Cerebellar cortex (tissue), 1 donor: ENCODE measurements around the gene ADAT3.
"Not testable (repeated sequence)": the region's sequence is repeated elsewhere in the genome, so short reads cannot be mapped to it uniquely, and the experiment has no call there.

Source experiments
- DNase-seq: peaks from one replicate; pipeline ENCODE4 v3.0.0-alpha.2; 2015; ENCODE audit warnings: low spot score

Gene ADAT3

DNA sequence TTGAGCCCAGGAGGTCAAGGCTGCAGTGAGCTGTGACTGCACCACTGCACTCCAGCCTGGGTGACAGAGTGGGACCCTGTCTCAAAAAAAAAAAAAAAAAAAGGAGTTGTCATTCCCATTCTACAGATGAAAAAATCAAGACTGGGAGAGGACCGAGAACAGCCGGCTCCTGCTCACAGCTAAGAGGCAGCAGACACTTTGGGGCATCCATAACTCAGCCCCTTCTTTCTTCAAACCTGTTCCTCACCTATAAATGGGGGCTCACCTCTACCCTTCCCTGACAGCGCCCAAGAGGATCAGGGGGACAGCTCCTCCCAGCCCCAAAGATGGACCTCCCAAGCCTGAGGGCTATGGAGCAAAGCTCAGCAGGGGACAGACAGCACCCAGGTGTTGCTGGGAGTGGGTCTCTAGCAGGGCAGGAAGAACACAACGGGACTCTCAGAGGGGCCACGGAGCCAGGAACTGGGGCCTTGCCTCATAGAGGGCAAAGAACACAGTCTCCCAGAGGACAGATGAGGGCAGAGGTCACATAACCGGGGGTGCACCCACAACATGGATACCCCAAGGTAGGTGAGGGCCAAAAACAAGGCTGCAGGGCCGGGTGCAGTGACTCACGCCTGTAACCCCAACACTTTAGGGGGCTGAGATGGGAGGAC lies 38.4 kb upstream of the ADAT3 start:
- no peak for DNase-seq

DNA sequence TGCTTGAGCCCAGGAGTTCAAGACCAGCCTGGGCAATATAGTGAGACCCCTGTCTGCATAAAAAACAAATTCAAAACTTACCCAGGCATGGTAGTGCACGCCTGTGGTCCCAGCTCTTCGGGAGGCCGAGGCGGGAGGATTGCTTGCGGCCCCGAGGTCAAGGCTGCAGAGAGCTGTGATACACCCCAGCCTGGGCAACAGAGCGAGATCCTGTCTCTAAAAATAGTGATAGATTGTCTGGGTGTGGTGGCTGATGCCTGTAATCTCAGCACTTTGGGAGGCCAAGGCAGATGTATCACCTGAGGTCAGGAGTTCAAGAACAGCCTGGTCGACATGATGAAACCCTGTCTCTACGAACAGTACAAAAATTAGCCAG lies 37.9 kb upstream of the ADAT3 start:
- DNase-seq: no peak

DNA sequence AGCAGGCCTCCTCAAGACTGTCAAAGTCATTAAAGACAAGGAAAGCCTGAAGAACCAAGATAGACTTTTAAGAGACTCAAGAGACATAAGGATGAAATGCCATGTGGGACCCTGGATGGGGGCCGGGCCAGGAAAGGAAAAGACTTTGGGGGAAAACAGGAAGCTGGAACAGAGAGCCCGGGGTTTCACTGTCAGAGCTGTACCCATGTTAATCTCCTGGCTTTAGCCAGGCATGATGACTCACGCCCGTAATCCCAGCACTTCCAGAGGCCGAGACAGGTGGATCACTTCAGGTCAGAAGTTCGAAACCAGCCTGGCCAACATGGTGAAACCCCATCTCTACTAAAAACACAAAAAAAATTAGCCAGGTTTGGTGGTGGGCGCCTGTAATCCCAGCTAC lies 36.2 kb upstream of the ADAT3 start:
- DNase-seq: no peak

DNA sequence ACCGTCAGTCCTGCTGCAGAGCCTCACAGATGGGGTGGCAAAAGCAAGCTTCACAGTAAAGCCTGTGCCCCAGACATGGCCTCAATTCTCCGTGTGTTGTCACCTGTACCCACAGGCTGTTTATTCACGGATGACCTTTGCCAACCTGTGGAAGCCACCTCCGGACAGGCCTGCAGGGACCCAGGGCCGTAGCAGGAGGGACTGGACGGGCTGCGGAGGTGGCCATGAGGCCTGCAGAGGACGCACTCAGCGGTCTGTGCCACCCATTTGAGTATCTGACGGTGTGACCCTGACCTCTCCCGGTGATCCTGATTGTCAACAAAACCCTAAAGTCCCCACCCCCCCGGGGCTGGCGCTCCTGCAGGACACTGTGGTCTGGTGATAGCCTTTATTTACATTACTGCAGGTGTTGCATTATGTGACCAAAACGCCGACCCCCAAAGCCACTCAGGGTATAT lies 34.0 kb upstream of the ADAT3 start:
- no peak for DNase-seq

DNA sequence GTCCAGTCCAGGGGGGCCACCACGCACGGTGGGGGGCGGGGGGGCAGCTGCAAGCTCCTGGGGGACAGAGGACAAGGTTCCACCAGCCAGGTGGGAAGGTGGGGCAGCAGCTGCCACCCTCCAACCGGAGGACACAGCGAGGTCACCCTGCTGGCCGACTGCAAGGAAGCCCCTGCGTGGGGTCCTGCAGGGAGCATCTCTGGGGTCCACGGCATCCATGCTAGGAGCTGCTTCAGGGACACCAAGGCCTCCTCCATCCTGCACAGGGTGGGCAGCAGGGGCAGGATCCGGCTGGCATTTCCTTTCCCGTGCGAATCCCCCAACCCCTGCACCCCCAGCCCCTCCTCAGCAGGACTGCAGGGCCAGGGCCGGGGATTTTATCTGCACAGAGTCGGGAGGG lies 33.6 kb upstream of the ADAT3 start:
- no peak for DNase-seq

DNA sequence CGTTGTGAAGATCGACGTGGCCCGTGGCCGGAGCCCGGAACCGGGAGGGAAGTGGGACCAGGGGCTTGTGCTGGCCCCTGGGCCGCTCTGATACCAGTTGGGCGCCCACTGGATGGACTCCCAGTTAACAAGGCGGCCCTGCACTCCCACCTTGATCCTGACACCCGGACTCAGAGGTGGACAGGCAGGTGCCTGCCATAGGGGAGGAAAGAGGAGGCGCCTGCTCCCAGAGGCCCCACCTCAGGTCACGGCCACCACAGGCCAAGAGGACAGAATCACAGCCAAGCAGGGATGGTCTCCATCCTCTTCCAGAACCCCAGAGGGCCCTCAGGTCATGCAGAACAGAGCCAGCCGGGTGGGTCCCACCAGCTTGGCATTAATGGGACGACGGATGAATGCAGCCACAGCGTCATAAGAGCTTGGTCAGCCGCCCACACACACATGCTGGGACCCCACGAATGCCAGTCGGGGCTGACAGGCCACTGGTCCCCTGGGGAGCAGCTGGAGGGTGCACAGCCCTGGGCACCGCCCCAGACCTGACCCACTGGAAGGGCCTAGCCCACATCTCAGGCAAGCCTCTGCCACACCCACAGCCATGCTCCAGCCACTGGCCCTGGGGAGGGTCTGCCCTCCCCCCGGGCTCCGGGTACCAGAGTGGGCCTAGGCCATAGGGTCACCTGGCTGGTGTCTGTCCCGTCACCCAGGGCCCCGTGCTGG lies 32.2 kb upstream of the ADAT3 start:
- no peak for DNase-seq

DNA sequence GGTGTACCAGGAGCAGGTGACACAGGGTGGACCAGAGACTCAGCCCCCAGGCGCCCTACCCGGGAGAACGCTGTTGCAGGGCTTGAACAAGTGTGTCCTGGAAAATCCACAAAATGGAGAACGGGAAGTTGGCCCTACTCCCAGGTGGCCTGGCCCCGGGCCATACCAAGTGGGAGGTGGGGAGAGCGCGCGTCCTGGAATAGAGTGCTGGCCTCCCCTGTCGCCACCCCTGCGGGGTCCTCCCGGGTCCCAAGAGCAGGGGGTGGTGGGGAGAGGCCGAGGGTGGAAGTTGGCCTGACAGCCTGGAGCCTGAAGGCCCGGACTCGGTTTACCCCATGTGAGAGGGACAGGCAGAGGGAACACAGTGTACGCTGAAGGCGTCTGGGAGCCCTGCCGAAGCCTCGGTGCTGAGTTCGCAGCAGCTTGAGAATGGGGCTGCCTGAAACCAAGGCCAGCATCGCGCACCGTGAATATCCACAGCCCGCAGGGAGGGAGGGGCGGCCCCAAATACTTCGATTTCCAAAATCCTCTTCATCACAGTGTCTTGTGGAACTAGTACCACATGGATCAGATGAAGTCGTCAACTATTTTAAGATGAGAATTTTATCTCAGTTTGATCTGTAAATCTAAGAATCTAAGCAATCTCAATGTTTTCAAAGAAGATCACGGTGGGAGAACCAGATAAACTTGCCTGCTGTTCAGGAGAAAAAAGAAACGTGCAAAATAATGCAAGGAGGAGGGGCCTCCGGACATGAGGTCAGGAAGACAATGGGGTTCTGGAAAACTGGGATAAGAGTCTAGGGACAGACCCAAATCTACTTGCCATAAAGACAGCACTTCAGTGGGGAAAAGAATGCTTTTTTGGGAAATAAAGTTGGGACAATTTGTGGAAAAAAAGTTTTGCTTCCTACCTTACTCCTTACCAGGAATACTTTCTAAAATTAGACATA lies 31.4 kb upstream of the ADAT3 start:
- DNase-seq: no peak

DNA sequence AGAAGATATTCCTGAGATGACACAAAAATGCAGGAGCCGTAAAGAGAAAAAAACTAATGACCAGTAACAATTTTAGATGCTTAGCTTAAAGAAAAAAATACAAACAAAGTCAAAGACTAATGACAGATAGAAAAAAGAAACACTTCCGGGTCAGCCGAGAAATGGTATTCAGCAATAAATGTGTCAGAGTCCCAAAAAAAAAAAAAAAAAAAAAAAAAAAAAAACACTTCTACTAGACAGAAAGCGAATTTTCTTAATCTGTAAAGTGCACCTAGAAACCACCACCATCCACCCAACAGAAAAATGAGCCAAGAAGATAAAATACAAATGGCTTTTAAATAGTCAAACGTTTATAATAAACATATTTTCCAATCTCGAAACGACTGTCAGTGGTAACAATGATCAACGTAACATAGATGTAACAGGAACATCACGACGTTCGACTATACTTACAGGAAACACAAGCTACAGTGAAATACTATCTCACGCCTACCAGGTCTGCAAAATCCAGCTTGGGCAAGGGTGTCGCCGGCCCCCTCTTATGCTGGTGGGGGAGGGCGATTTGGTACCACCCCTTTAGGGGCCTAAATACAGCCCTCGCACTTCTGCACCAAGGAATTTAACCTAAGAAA lies 30.5 kb upstream of the ADAT3 start:
- DNase-seq: no peak

DNA sequence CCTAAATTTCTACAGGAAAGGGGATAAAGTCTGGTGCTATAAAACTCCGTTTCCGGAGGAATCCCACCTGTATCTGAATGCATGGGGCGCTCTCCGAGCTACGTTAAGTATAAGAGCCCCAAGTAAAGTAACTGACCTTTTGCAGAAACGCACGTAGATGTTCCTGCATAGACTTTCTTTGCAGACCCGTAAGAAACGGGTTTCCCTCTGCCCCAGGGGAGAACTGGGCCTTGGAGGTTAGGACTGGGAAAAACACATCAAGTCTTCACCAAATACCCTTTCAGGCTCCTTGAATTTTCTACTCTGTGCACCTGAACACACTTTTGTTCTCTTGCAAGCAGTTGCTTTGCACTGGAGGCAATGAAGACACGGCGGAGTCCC lies 29.9 kb upstream of the ADAT3 start:
- not testable (repeated sequence) for DNase-seq

DNA sequence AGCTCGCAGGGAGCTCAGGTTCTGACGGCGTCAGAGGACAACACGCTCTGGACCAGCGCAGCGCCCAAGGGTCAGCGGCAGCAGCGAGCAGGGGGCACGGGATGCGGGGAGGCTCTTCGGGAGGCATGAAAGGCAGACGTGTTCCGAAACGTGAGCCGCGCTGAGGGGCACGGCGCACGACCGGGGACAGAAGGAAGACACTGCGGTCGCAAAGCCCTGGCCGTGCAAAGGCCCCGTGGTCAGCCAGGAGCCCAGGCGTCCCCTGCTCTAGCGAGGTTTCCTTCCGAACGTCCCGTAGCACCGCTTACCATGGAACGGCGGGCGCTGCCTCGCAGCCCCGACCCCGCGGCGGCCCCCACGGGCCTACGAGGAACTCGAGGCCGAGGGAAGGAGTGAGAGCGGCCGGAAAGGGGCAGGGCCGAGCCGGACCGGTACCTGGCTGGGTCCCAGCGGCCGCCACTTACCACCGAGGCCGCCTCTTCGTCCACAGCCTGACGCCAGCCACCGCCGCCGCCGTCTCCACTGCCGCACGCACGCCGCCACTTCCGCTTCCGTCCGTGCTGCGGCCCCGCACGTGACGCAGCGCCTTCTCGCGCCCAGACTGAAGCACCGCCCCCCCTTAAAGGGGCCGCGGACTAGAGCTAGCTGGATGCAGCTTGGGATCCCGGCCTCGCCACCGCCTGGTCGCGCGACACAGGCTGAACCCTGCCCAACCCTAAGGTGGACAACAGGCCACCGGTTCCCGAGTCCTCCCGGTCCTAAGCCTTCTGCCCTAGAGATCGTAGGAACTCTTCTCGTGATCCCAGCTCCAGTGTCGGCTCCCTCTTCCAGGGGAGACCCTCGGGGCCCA lies 29.3 kb upstream of the ADAT3 start:
- peak; percentile 94 for DNase-seq

DNA sequence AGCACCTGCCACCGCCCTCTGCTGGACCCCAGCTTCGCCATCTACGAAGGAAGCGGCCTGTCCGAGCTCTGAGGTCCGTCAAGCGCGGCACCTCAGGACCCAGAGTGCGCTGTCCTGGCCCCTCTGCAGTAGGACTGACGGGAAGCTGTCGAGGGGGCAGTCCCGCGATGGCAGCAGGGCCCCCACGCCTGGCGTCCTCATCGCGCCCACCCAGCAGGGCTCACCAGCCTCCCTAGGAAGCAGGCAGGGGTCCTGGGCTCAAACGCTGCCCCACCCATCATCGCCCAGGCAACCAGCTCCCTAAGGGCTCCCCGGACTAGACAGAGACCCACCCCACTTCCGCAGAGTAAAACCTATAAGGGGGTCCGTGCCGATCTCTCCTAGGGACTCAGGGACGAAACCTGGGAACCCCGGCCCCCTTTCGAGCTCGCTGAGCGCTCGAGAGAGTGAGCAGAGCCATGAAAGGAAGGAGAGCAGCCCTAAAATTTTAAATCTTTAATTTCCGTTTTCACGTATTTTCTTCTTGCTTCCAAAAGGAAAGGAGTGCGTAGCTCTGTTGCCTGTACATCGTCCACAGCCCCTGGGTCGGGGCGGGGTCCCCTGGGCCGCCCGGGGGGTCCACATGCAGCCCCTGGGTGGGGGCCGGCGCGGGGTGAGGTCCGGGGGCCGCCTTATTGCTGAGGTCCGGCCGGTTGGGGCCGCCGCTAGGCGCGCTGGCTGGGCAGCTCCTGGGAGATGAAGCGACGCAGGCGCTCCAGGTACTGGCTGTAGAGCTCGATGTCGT lies 28.5 kb upstream of the ADAT3 start:
- not testable (repeated sequence) for DNase-seq

DNA sequence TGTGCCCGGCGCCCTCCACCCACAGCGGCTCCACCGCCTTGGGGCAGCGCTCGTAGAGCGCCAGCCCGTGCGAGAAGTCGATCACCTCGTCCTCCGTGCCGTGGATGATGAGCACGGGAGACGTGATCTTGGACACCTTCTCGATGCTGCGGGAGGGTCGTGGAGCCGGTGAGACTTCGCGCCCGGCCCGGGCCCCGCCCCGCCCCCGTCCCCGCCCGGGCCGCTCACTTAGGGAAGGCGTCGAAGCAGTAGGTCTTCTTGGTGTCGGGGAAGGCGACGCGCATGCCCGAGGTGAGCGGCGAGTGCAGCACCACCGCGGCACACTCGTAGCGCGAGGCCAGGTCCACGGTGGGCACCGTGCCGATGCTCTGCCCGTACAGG lies 27.9 kb upstream of the ADAT3 start:
- not testable (repeated sequence) for DNase-seq

DNA sequence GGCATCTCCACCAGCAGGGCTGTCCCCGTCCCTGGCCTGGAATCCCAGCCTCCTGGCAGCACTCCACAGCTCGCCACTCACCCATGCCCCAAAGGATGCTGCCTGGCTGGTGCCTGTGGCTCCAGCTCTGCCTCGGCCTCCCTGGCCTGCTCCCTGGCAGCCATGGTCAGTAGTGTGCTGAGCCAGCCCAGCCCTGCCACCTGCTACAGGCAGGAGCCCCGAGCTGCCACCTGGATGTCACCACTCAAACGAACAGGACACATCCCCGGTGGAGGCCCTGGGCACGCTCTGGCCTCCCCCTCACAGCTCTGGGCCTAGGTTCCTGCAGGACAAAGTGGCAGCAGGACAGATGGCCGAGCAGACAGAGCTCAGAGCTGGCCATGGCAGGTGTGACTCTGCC lies 26.6 kb upstream of the ADAT3 start:
- DNase-seq: not testable (repeated sequence)

DNA sequence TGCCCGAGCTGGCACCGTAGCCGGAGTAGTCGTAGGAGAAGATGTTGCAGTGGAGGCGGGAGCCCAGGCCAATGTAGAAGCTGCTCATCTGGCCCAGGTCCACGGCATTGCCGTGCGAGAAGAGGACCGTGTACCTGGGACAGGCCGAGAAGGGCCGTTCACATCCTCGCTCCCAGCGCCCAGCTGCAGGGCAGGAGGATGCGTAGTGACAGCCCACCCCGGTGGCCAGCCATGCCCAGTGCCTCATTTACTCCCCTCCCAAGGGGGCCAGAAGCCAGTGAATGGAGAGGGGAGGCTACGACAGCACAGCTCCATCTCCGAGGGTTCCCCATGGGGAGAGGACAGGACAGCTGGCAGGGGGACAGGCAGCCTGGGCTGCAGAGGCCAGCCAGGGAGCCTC lies 25.2 kb upstream of the ADAT3 start:
- not testable (repeated sequence) for DNase-seq

DNA sequence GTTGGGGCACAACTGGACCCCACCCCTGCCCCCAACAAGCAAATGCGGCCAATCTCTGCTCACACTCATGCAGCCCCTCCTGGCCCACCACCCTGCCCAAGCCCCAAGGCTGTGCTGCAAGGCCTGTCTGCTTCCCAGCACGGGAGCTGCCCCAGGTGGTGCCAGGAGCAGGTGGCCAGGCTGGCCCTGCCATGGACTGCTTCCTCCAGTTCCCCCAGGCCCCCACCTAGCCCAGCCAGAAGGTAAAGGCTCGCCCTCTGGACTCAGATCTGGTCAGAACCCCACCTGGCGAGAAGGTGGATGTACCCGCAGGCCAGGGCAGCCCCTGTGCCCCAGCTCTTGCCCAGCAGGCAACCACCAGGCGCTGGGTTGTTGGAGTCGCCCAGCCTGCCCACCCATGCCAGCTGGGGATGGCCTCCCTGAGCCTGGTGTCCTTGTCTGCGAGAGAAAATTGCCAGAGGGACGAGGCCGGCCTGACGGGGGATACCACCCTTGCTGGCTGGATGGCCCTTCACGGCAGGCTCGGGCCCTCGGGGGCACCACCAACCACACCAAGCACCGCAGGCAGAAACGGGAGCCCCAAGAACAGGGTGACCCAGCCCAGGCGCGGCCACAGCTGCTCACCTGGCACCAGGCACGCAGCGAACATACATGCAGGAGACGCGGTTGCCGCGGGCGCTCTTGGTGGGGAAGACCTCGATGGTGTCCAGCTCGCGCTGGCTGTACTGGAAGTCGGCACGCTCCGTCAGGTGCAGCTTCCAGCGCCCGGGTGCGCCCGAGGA lies 24.4 kb upstream of the ADAT3 start:
- DNase-seq: peak; percentile 71

DNA sequence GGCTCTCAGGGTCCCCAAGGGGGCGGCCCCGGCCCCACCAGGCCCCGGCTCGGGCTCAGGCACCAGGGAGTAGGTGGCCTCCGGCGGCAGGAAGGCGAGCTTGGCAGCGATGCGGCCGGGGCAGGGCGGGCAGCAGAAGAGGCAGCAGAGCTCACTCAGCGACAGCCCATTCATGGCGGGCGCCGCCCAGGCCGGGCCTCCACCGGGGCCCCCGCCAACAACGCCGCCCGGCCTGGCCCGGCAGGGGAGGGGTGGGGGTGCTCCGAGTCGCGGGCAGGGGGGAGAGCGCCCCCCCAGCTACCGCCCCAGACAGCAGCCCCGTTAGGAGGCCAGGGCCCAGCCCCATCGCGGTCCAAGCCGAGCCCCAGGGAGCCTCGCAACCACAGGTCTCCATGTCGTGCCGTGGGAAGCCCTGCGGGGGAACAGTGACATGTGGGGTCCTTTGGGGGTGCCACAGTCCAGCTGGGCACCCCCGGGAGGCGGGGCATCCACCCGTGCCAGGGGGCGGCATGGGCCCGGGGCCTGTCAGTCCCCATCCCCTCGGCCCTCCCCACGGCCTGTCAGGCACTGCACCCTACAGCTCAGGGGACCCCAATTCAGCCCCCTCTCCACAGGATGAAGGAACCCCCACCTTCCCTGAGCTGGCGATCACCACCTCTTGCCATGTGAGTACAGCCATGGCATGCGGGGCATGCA lies 23.7 kb upstream of the ADAT3 start:
- not testable (repeated sequence) for DNase-seq

DNA sequence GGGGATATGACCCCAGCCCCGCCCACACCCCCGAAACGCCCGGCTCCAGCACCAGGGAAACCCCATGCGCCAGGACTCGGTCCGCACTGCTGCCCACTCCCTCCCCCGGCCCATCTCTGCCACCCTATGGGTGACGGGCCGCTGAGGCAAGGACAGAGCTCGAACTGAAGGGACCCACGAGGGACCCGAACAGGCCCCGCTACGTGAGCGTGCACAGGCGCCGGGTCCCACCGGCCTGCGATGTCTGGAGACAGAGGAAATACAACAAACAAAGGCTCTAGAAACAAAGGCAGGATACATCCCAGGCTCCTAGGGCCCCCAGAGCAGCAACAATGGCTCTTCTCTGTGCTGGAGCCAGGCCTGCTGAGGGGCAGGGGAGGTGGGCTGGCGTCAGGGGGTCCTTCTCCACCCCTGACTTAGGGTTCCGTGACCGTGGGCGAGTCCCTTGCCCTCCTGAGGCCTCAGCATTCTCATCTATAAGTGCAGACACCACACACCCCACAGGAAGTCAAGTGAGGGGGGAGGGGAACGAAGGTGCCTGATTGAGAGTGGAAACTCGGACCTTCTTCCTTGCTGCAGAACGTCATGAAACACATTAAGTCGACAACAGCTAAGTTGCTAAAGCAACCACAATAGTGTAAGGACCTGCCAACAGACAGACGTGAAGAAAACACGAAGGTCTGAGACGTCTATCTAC lies 23.0 kb upstream of the ADAT3 start:
- DNase-seq: no peak
